HepG2 (cell line): Measurements from ENCODE around the gene FGF19. TPM values are rescaled to one million over a fixed set of nuclear protein-coding genes. Genes with fewer than 3 reads are reported as not detected.

Experiments
- AKAP8 ChIP-seq: sonication (generic); formaldehyde crosslinking; IDR thresholded peaks from 2 replicates; pipeline ENCODE4 v1.5.1; 2020; ENCODE audit warnings: mild to moderate bottlenecking, missing genetic modification reagents
- ATRX ChIP-seq: sonication (generic); formaldehyde crosslinking; IDR thresholded peaks from 2 replicates; pipeline ENCODE4 v1.4.0; 2020; ENCODE audit warnings: missing genetic modification reagents, borderline replicate concordance
- EZH2 ChIP-seq: conservative IDR thresholded peaks from 2 replicates; pipeline ENCODE4 v1.6.1; 2012; ENCODE audit warnings: mild to moderate bottlenecking, low read depth, low read length, moderate library complexity
- HMGXB4 ChIP-seq, 2 experiments: sonication (generic) in 1 of 2; formaldehyde crosslinking in 1 of 2; IDR thresholded peaks; 2 replicates each; pipeline versions ENCODE4 v1.4.0 to v1.6.1; 2018 to 2020; ENCODE audit warnings: missing genetic modification reagents in 2 of 2, borderline replicate concordance in 1 of 2, low read depth in 1 of 2, mild to moderate bottlenecking in 1 of 2, missing biosample characterization in 1 of 2
- HOXA7 ChIP-seq: sonication (generic); formaldehyde crosslinking; IDR thresholded peaks from 2 replicates; pipeline ENCODE4 v1.8.1; 2022; ENCODE audit warnings: mild to moderate bottlenecking, missing genetic modification reagents, moderate library complexity
- KLF11 ChIP-seq: IDR thresholded peaks from 2 replicates; pipeline ENCODE4 v1.6.1; 2016; ENCODE audit warnings: missing compliant biosample characterization
- NCOA2 ChIP-seq: sonication (generic); formaldehyde crosslinking; IDR thresholded peaks from 2 replicates; pipeline ENCODE4 v1.8.0; 2022; ENCODE audit warnings: inconsistent platforms
- PCBP2 ChIP-seq: fragments of 200-400 bp; formaldehyde crosslinking; optimal IDR thresholded peaks from 2 replicates; pipeline ENCODE3; 2018; ENCODE audit warnings: low read length, low read depth; ENCODE audit not compliant: poor library complexity, severe bottlenecking
- PHF5A ChIP-seq: IDR thresholded peaks from one replicate; pipeline ENCODE4 v1.6.1; 2018; ENCODE audit warnings: low read depth, missing genetic modification reagents; ENCODE audit not compliant: unreplicated experiment
- RNF2 ChIP-seq: fragments of 450-650 bp; conservative IDR thresholded peaks from 2 replicates; pipeline ENCODE4 v1.6.1; 2016; ENCODE audit warnings: low read depth
- SATB2 ChIP-seq: sonication (generic); formaldehyde crosslinking; IDR thresholded peaks from 2 replicates; pipeline ENCODE4 v1.5.0; 2020; ENCODE audit warnings: missing genetic modification reagents
- ZFYVE20 ChIP-seq: sonication (generic); formaldehyde crosslinking; IDR thresholded peaks from 2 replicates; pipeline ENCODE4 v1.8.0; 2023; ENCODE audit warnings: low read depth, mild to moderate bottlenecking, moderate library complexity, missing genetic modification reagents, borderline replicate concordance
- ZNF17 ChIP-seq: sonication (generic); formaldehyde crosslinking; IDR thresholded peaks from 2 replicates; pipeline ENCODE4 v1.5.0; 2020; ENCODE audit warnings: mild to moderate bottlenecking, missing genetic modification reagents
- ZNF326 ChIP-seq: sonication (generic); formaldehyde crosslinking; IDR thresholded peaks from 2 replicates; pipeline ENCODE4 v1.4.0; 2020; ENCODE audit warnings: missing genetic modification reagents, borderline replicate concordance
- ZNF333 ChIP-seq: sonication (generic); formaldehyde crosslinking; IDR thresholded peaks from 2 replicates; pipeline ENCODE4 v1.4.0; 2020; ENCODE audit warnings: mild to moderate bottlenecking, missing genetic modification reagents, borderline replicate concordance
- ZNF605 ChIP-seq: sonication (generic); formaldehyde crosslinking; IDR thresholded peaks from 2 replicates; pipeline ENCODE4 v1.8.0; 2022; ENCODE audit warnings: mild to moderate bottlenecking, missing genetic modification reagents
- ZNF678 ChIP-seq: sonication (generic); formaldehyde crosslinking; IDR thresholded peaks from 2 replicates; pipeline ENCODE4 v1.4.0; 2020; ENCODE audit warnings: mild to moderate bottlenecking, missing genetic modification reagents
- ZNF770 ChIP-seq: sonication (generic); formaldehyde crosslinking; IDR thresholded peaks from 2 replicates; pipeline ENCODE4 v1.5.0; 2020; ENCODE audit warnings: mild to moderate bottlenecking, missing genetic modification reagents
- ZSCAN20 ChIP-seq: sonication (generic); formaldehyde crosslinking; IDR thresholded peaks from 2 replicates; pipeline ENCODE4 v1.4.0; 2020; ENCODE audit warnings: missing genetic modification reagents, mild to moderate bottlenecking, borderline replicate concordance
- polyA plus RNA-seq, 8 experiments: library from polyadenylated mRNA; depleted of rRNA in 3 of 8; stranded (reverse) in 7 of 8; unstranded in 1 of 8; fragments of >200 nt; fragmentation: Illumina TruSeq in 4 of 8; extraction: Trizol in 4 of 8; gene quantifications; 2 replicates each; pipeline versions ENCODE4 v1.2.1 to v1.2.3, GENCODE V29; 2011 to 2016; ENCODE audit warnings: low read depth in 4 of 8, missing spikeins in 1 of 8, mixed read lengths in 1 of 8; ENCODE audit not compliant: insufficient read depth in 1 of 8
- total RNA-seq, 5 experiments: library from RNA; depleted of rRNA; stranded (reverse); fragments of >200 nt; fragmentation: Illumina TruSeq; extraction: Trizol; gene quantifications; 2 replicates each; pipeline ENCODE4 v1.2.3, GENCODE V29; 2016; ENCODE audit warnings: low read depth in 1 of 5
- TF ChIP-seq, protein P1 (sequence below): sonication (generic); formaldehyde crosslinking; IDR thresholded peaks from 2 replicates; pipeline ENCODE4 v1.4.0; 2020; ENCODE audit warnings: missing genetic modification reagents
- TF ChIP-seq, protein P2 (sequence below): sonication (generic); formaldehyde crosslinking; IDR thresholded peaks from 2 replicates; pipeline ENCODE4 v1.9.0; 2021; ENCODE audit warnings: missing genetic modification reagents, borderline replicate concordance

Gene FGF19
- total and polyA plus RNA-seq, 2 of the 13 experiments (the other 11 are each of a cell fraction or from before 2014, with no cell fraction given): 0.07 TPM; not detected in 1

DNA sequence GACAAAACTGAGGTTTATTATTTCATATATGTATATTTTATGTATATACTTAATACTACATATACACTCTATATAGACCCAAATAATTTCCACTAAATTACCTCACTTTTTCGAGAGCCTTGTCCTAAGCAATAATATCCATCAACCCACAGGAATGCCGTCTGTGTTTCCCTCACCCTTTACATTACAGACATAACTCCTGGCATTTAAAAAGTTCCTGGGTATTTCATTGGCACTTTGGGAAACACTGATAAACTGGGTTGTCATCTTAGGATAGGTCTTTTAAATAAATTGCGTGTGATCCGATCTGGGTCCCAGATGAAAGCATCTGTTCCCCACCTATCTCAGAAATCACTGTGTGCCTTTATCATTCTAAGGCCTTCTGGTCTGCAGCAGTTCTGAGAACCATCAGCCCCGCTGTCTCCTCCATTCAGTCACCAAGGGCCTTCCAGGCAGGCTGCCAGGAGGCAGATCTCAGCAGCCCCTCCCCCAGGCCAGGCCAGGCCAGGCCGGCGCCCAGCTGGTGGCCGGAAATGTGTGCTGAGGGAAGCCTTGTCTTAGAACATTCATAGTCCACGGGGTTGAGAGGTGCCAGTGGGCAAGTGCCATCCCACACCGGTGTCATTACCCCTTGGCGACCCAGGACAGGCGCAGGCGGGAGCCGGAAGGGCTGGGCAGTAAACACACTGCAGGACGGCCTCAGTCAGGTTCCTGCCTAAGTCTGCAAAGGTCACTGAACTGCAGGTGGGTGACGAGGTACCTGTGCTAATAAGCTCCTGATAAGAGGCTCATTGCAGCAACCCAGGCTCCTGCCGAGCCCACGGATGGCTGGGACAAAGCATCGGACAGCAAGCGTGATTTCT lies 3.3 kb downstream of the FGF19 start (continued):
- TF ChIP-seq, protein P1, sequence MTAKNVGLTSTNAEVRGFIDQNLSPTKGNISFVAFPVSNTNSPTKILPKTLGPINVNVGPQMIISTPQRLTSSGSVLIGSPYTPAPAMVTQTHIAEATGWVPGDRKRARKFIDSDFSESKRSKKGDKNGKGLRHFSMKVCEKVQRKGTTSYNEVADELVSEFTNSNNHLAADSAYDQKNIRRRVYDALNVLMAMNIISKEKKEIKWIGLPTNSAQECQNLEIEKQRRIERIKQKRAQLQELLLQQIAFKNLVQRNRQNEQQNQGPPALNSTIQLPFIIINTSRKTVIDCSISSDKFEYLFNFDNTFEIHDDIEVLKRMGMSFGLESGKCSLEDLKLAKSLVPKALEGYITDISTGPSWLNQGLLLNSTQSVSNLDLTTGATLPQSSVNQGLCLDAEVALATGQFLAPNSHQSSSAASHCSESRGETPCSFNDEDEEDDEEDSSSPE: 0 out of 2 replicates have a peak, but pooled peaks have one; percentile 29
- TF ChIP-seq ZFYVE20 (CRISPR knock-in tag): no peak
- no peak for TF ChIP-seq ATRX (CRISPR knock-in tag)
- no peak for TF ChIP-seq PCBP2
- TF ChIP-seq ZSCAN20 (CRISPR knock-in tag): no peak
- no peak for TF ChIP-seq ZNF770 (CRISPR knock-in tag)
- peak; percentile 56 for TF ChIP-seq NCOA2 (CRISPR knock-in tag)
- no peak for TF ChIP-seq PHF5A (CRISPR knock-in tag)
- TF ChIP-seq AKAP8 (CRISPR knock-in tag): no peak
- no peak for TF ChIP-seq ZNF605
- no peak for TF ChIP-seq ZNF326 (CRISPR knock-in tag)
- 0 out of 2 replicates have a peak, but pooled peaks have one; percentile 39 for TF ChIP-seq RNF2
- no peak for TF ChIP-seq HOXA7 (CRISPR knock-in tag)
- TF ChIP-seq ZNF17 (CRISPR knock-in tag): no peak
- TF ChIP-seq EZH2: no peak
- TF ChIP-seq ZNF333 (CRISPR knock-in tag): 0 out of 2 replicates have a peak, but pooled peaks have one; percentile 69
- TF ChIP-seq HMGXB4 (CRISPR knock-in tag; IDR thresholded peaks at IDR 0.05; ENCODE audit: borderline replicate concordance in 1 of 2, low read depth in 1 of 2): no peak
- TF ChIP-seq SATB2: no peak
- peak; percentile 48; the same call in 1 of the 2 replicates for TF ChIP-seq KLF11 (CRISPR knock-in tag)
- no peak for TF ChIP-seq ZNF678 (CRISPR knock-in tag)
- TF ChIP-seq, protein P2, sequence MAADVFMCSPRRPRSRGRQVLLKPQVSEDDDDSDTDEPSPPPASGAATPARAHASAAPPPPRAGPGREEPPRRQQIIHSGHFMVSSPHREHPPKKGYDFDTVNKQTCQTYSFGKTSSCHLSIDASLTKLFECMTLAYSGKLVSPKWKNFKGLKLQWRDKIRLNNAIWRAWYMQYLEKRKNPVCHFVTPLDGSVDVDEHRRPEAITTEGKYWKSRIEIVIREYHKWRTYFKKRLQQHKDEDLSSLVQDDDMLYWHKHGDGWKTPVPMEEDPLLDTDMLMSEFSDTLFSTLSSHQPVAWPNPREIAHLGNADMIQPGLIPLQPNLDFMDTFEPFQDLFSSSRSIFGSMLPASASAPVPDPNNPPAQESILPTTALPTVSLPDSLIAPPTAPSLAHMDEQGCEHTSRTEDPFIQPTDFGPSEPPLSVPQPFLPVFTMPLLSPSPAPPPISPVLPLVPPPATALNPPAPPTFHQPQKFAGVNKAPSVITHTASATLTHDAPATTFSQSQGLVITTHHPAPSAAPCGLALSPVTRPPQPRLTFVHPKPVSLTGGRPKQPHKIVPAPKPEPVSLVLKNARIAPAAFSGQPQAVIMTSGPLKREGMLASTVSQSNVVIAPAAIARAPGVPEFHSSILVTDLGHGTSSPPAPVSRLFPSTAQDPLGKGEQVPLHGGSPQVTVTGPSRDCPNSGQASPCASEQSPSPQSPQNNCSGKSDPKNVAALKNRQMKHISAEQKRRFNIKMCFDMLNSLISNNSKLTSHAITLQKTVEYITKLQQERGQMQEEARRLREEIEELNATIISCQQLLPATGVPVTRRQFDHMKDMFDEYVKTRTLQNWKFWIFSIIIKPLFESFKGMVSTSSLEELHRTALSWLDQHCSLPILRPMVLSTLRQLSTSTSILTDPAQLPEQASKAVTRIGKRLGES (CRISPR knock-in tag): no peak
